PFSK-1 (cell line): ENCODE results near the gene VRK1.

Experiments
- FOXP2 ChIP-seq: optimal IDR thresholded peaks from 2 replicates; pipeline ENCODE3; 2011; ENCODE audit warnings: borderline replicate concordance, control low read depth, inconsistent platforms; ENCODE audit not compliant: insufficient read depth; ENCODE audit errors: extremely low read length, extremely low read depth
- POLR2AphosphoS5 ChIP-seq: IDR thresholded peaks from 2 replicates; pipeline ENCODE4 v1.6.1; 2012; ENCODE audit warnings: low read depth, mild to moderate bottlenecking, control low read depth, low read length, moderate library complexity
- REST ChIP-seq, 2 experiments: IDR thresholded peaks; 2 replicates each; pipeline versions ENCODE4 v1.6.1 to v1.8.0; 2011 to 2012; ENCODE audit warnings: low read depth in 2 of 2, low read length in 2 of 2, control low read depth in 1 of 2, inconsistent platforms in 1 of 2, mild to moderate bottlenecking in 1 of 2, moderate library complexity in 1 of 2; ENCODE audit not compliant: insufficient read depth in 1 of 2
- SIN3A ChIP-seq: IDR thresholded peaks from 2 replicates; pipeline ENCODE4 v1.6.1; 2012; ENCODE audit warnings: mild to moderate bottlenecking, low read length, moderate library complexity, borderline replicate concordance; ENCODE audit not compliant: insufficient read depth
- TAF1 ChIP-seq: IDR thresholded peaks from 2 replicates; pipeline ENCODE4 v1.6.1; 2012; ENCODE audit warnings: low read length, control low read depth, borderline replicate concordance; ENCODE audit not compliant: insufficient read depth

VRK1 gene

GRCh38 chr14:96922986-96923385, 125.8 kb downstream of the VRK1 start:
- no peak for TF ChIP-seq POLR2AphosphoS5
- TF ChIP-seq SIN3A, result no peak
- no peak for TF ChIP-seq TAF1
- no peak for TF ChIP-seq REST (IDR thresholded peaks at IDR 0.05; ENCODE audit: insufficient read depth in 1 of 2, low read depth in 2 of 2, low read length in 2 of 2)
- no peak for TF ChIP-seq FOXP2

- TF ChIP-seq REST (IDR thresholded peaks at IDR 0.05; ENCODE audit: insufficient read depth in 1 of 2, low read depth in 2 of 2, low read length in 2 of 2), result no peak
- no peak for TF ChIP-seq TAF1
Measured at GRCh38 chr14:96925422-96925821, 128.2 kb downstream of the VRK1 start.

GRCh38 chr14:96926001-96926400, 128.8 kb downstream of the VRK1 start:
- TF ChIP-seq TAF1 (no peak), POLR2AphosphoS5 (no peak), FOXP2 (no peak), SIN3A (no peak), REST (IDR thresholded peaks at IDR 0.05; ENCODE audit: insufficient read depth in 1 of 2, low read depth in 2 of 2, low read length in 2 of 2) (no peak)

DNA sequence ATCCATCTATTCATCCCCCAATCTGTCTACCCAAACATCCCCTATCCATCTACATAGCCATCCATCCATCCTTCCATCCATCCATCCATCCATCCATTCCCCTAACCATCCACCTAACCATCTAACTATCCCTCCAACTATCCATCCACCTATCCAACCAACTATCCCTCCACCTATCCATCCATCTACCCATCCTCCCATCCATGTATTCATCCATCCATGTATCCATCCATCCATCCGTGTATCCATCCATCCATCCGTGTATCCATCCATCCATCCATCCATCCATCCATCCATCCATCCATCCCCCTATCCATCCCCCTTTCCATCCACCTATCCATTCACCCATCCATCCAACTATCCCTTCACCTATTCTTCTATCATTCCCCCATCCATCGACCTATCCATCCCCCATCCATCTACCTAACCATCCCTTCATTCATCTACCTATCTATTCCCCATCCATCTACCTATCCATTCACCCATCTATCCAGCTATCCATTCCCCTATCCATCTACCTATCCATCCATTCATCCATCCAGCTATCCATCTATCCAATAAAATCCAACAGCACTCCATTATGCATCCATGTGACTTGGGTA, 131.7 kb downstream of the VRK1 start:
- TF ChIP-seq SIN3A (no peak), TAF1 (no peak), FOXP2 (no peak), REST (IDR thresholded peaks at IDR 0.05; ENCODE audit: insufficient read depth in 1 of 2, low read depth in 2 of 2, low read length in 2 of 2) (no peak), POLR2AphosphoS5 (no peak)

- TF ChIP-seq POLR2AphosphoS5, result no peak
- no peak for TF ChIP-seq TAF1
- TF ChIP-seq SIN3A, result no peak
- no peak for TF ChIP-seq REST (IDR thresholded peaks at IDR 0.05; ENCODE audit: insufficient read depth in 1 of 2, low read depth in 2 of 2, low read length in 2 of 2)
- no peak for TF ChIP-seq FOXP2
Measured at GRCh38 chr14:96929950-96930349, 132.8 kb downstream of the VRK1 start.
